GM19463 (cell line): Measurements from ENCODE around the gene CTSS.

Source experiments
- ATAC-seq: cut with Tn5 transposase; IDR thresholded peaks from one replicate; pipeline ENCODE4 v1.9.1; 2021; ENCODE audit warnings: mild to moderate bottlenecking, moderate library complexity; ENCODE audit not compliant: unreplicated experiment

CTSS gene

DNA sequence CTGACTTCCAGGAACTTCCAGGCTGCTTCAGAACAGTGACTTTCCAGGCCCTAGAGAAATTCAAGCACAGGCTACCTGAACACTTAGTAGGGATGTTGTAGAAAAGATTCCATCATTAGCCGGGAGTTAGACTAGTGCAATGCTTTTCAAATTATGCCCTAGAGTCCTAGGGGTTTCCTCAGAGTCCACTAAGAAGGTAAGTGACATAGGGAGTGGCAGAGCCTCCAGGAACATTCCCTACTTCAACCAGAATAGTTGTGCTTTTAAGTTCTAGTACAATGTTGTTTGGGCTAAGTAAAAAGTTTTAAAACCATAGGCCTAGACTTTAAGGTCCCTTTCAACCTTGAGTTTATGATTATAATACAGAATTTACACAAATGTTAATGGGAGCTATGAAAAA lies 59.5 kb downstream of the CTSS start:
- no peak for ATAC-seq

DNA sequence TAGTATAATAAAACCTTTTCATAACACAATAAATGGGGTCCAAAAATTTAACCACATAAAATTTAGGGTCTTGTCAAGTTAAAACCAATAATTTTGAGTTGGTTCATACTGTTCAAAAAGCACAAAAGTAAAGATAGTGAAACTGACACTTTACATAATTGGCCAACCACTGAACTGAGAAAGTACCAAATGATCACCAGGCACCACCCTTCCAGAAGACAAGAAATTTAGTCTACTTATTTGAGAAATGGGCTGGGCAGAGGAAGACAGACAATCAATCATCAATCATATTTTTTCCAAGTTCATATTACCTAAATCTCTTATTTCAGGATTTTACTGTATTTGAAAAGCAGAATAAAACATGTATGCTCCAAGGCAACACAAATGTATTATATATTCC lies 62.2 kb downstream of the CTSS start:
- ATAC-seq, result no peak

DNA sequence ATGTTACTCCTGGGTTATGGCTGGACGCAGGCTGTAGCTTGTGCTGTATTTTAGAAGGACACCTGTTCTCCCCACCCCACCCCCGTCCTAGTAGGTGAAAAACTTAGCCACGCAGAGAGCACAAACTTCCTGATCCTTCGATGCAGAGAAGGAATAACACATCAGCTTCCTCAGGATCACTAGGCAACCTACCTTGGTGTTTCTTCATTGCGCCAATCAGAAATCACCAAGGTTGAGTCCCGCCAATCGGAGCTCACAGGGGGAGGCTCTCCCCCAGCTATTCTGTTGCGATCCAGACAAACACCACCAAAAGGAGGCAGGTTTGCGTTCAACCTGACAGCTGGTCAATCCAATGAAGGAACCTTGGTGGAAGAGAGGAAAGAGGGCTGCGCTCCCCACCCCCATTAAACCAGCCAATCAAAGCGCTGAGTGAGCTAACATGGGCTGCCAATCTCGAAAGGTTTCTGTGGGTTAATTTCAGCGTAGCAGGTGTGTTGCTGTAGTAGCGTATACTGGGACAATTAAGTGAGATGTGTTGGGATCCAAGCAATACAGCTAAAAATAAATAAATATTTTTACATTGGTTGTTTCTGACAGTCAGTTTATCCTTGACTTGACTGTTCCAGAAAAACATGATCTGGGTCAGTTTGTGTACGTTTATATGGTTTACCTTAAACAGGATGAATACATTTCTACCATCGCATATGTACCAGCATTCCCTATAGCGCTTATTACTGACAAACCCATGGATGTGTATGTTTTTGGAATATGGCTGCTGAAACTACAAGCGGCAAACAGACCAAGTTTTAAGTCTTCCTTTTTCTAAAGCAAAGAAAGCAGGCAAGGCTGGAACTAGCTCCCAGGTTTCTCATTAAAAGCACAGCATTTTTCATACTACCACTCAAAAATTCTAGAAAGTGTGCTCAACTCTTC lies 68.3 kb downstream of the CTSS start, which contains the start of gene GOLPH3L:
TSS of gene GOLPH3L (minus strand) at position 160 of the 933 bp plus-strand sequence. CDS start 2,316 bp downstream, outside the sequence.
- ATAC-seq, result peak; percentile 99

DNA sequence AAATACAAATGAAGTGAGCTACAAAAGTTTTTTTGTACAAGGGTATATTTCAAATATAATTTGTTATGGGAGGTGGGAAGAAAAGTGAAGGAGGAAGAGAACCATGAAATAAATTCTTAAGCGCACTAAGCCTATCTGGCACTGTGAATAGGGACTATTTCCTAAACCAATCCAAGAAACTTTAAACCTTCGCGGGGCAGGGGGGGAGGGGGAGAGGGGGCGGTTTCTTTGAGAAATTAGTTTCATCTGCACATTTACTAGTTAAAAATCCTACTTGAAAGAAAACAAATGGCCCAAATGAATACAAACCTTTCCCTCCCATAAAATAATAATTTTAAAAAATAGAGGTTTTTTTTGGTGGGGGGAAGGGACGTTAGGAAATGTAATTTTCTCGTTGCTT lies 69.0 kb downstream of the CTSS start:
- no peak for ATAC-seq

DNA sequence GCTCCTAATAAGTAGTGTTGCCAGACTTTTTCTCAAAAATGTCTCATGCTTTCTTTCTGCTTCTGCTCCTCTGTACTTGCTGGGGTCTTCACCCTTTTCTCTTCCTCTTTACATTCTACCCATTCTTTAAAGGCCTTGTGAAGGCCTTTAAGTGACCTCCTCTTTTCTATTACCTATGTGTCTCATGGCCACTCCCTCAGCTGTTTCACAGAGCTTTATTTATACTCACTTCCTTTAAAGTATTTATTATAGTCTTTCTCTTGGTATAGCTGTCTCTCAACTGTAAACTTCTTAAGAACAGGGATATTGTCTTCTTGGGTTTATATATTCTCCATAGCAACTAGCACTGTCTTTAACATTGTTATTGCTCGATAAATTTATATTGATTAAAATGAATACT lies 69.4 kb downstream of the CTSS start:
- ATAC-seq, result no peak

DNA sequence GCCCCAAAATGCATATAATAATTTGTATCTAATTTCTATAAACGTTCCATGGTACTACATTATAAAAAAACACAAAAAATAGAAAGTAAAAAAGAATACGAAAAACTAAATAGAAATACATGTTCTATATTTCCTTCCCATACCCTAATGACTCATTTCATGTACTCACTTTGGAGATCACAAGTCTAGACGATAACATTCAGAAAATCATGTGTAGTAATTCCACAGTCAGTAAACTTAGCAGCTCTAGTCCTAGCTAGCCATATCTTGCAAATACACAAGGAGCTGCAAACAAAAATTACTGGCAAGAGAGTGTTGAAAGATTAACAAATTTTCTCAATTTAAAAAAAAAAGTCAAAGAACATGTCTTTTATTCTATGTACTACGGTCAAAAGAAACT lies 70.0 kb downstream of the CTSS start:
- no peak for ATAC-seq

DNA sequence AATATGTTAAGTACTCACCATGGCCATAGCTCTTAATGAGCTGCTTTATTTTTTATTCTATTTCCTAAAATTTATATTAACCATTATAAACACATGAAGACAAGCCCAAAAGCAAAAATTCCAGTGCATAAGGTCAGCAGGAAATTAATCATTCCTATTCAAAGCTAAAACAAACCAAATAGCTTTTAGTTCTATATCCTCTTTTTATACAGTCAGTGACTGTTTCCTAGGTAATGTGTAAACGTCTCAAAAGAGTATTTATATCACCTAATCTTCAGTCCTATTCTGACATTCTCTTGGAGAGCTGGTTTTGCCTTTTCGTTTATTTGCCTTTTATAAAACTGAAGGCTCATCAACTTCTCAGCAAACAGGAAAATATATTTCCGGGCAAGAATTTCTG lies 72.9 kb downstream of the CTSS start:
- ATAC-seq, result no peak

DNA sequence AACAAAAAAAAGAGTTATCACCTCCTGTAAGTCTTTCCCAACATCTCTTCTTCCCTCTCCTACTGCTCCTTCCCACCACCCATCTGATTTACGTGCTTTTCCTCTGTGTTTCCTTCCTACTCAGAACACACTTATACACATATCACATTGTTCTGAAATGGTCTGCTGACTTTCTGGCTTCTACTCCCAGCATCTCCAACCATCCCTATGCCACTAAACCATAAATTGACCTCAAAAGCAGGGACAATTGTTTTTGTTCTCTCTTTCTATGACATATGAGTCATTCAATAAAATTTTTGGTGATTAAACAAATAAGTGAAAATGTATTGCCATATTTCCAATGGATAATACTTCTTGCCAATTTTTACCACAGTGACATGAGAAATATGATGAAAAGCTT lies 76.8 kb downstream of the CTSS start:
- ATAC-seq, result no peak

DNA sequence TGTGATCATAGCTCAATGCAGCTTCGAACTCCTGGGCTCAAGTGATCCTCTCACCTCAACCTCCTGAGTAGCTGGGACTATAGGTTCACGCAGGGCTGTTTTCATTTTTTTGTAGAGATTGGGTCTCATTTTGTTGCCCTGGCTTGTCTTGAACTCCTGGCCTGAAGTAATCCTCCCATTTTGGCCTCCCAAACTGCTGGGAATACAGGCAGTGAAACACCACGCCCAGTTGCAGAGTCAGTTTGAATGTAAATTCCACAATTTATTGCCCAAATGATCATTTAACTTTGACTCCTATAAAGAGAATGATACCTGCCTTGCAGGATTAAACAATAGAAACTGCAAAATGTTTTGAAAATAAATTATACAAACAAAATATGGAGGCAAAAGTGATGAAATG lies 79.3 kb downstream of the CTSS start:
- no peak for ATAC-seq

DNA sequence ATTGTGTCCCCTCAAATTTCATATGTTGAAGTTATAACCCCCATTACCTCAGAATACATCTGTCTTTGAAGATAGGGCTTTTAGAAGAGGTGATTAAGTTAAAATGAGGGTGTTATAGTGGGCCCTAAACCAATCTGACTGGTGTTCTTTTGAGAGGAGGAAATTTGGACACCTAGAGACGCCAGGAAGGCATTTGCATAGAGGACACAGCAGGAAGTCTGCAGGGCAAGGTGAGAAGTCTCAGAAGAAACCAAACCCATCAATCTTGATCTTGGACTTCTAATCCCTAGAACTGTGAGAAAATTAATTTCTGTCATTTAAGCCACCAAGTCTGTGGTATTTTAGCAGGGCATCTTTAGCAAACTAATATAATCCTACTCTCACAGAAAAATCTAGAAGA lies 81.7 kb downstream of the CTSS start:
- no peak for ATAC-seq
